ENCODE results near the gene GTF2A2. TPM values are rescaled to one million over a fixed set of nuclear protein-coding genes. Genes with fewer than 3 reads are reported as not detected.
"Not testable (repeated sequence)": the region's sequence is repeated elsewhere in the genome, so short reads cannot be mapped to it uniquely, and the experiment has no call there.

The GTF2A2 gene
- 128 TPM for polyA plus RNA-seq (2013, experiment 1 of 4)
- 127 TPM for polyA plus RNA-seq (2013, experiment 2 of 4)
- polyA plus RNA-seq (2013, experiment 3 of 4): 118 TPM
- polyA plus RNA-seq (2013, experiment 4 of 4): 113 TPM

- no peaks in the 10 kb centered on the region for H3K9me3 ChIP-seq (ENCODE audit: control insufficient read depth, low read length)
- H3K27me3 ChIP-seq (ENCODE audit: control insufficient read depth, insufficient read depth, low read length, poor library complexity, severe bottlenecking): no peaks in the 10 kb centered on the region
- peaks cover under 1% of the 10 kb centered on the region for H3K36me3 ChIP-seq (ENCODE audit: control insufficient read depth, insufficient read depth, low read length)
- H3K27ac ChIP-seq (ENCODE audit: insufficient read depth, low read depth, low read length, poor library complexity, severe bottlenecking): peak within 1 kb of the TSS; percentile 55
- peaks cover 7% of the 10 kb centered on the region for H3K4me1 ChIP-seq (ENCODE audit: control insufficient read depth, insufficient read depth, low read length)
- H3K4me3 ChIP-seq (ENCODE audit: insufficient read depth, low read depth, low read length): peak within 1 kb of the TSS; percentile 86
- WGBS, 2 experiments: 0% methylated on average over 59 of the region's 59 CpGs
Measured at GRCh38 chr15:59656897-59657634, at the start of gene GTF2A2. Gene GTF2A2, minus strand, starts transcription at chr15:59657515. Its CDS starts 5,238 bp downstream, at chr15:59652277.

GRCh38 chr15:59703979-59704796 lies 46.9 kb upstream of the GTF2A2 start:
- 81 to 85% methylated on average over 5 to 6 of the region's 6 CpGs for WGBS, 2 experiments
- Histone ChIP-seq H3K4me3 (ENCODE audit: insufficient read depth, low read depth, low read length) (no peak overlapping the region), H3K36me3 (ENCODE audit: control insufficient read depth, insufficient read depth, low read length) (no peaks in the 10 kb centered on the region), H3K9me3 (ENCODE audit: control insufficient read depth, low read length) (no peaks in the 10 kb centered on the region), H3K27ac (ENCODE audit: insufficient read depth, low read depth, low read length, poor library complexity, severe bottlenecking) (no peak overlapping the region), H3K27me3 (ENCODE audit: control insufficient read depth, insufficient read depth, low read length, poor library complexity, severe bottlenecking) (no peaks in the 10 kb centered on the region), H3K4me1 (ENCODE audit: control insufficient read depth, insufficient read depth, low read length) (no peaks in the 10 kb centered on the region)

- no peak overlapping the region for H3K27ac ChIP-seq (ENCODE audit: insufficient read depth, low read depth, low read length, poor library complexity, severe bottlenecking)
- H3K36me3 ChIP-seq (ENCODE audit: control insufficient read depth, insufficient read depth, low read length): no peaks in the 10 kb centered on the region
- H3K4me1 ChIP-seq (ENCODE audit: control insufficient read depth, insufficient read depth, low read length): no peaks in the 10 kb centered on the region
- H3K9me3 ChIP-seq (ENCODE audit: control insufficient read depth, low read length): no peaks in the 10 kb centered on the region
- H3K4me3 ChIP-seq (ENCODE audit: insufficient read depth, low read depth, low read length): no peak overlapping the region
- no peaks in the 10 kb centered on the region for H3K27me3 ChIP-seq (ENCODE audit: control insufficient read depth, insufficient read depth, low read length, poor library complexity, severe bottlenecking)
Measured at GRCh38 chr15:59702351-59702750, 45.0 kb upstream of the GTF2A2 start.

GRCh38 chr15:59701880-59702279 lies 44.6 kb upstream of the GTF2A2 start:
- H3K9me3 ChIP-seq (ENCODE audit: control insufficient read depth, low read length): no peaks in the 10 kb centered on the region
- no peak overlapping the region for H3K27ac ChIP-seq (ENCODE audit: insufficient read depth, low read depth, low read length, poor library complexity, severe bottlenecking)
- H3K27me3 ChIP-seq (ENCODE audit: control insufficient read depth, insufficient read depth, low read length, poor library complexity, severe bottlenecking): no peaks in the 10 kb centered on the region
- WGBS, 2 experiments: 89 to 90% methylated on average over 4 of the region's 4 CpGs
- no peaks in the 10 kb centered on the region for H3K36me3 ChIP-seq (ENCODE audit: control insufficient read depth, insufficient read depth, low read length)
- no peak overlapping the region for H3K4me3 ChIP-seq (ENCODE audit: insufficient read depth, low read depth, low read length)
- H3K4me1 ChIP-seq (ENCODE audit: control insufficient read depth, insufficient read depth, low read length): no peaks in the 10 kb centered on the region

- Histone ChIP-seq H3K36me3 (ENCODE audit: control insufficient read depth, insufficient read depth, low read length) (no peaks in the 10 kb centered on the region), H3K27me3 (ENCODE audit: control insufficient read depth, insufficient read depth, low read length, poor library complexity, severe bottlenecking) (no peaks in the 10 kb centered on the region), H3K27ac (ENCODE audit: insufficient read depth, low read depth, low read length, poor library complexity, severe bottlenecking) (no peak overlapping the region), H3K4me3 (ENCODE audit: insufficient read depth, low read depth, low read length) (no peak overlapping the region), H3K9me3 (ENCODE audit: control insufficient read depth, low read length) (no peaks in the 10 kb centered on the region), H3K4me1 (ENCODE audit: control insufficient read depth, insufficient read depth, low read length) (peaks cover 4% of the 10 kb centered on the region)
- WGBS, 2 experiments: 92 to 100% methylated on average over 1 of the region's 4 CpGs
Measured at GRCh38 chr15:59699810-59700431, 42.6 kb upstream of the GTF2A2 start.

- H3K36me3 ChIP-seq (ENCODE audit: control insufficient read depth, insufficient read depth, low read length); H3K4me3 ChIP-seq (ENCODE audit: insufficient read depth, low read depth, low read length); H3K4me1 ChIP-seq (ENCODE audit: control insufficient read depth, insufficient read depth, low read length); H3K9me3 ChIP-seq (ENCODE audit: control insufficient read depth, low read length); H3K27ac ChIP-seq (ENCODE audit: insufficient read depth, low read depth, low read length, poor library complexity, severe bottlenecking); H3K27me3 ChIP-seq (ENCODE audit: control insufficient read depth, insufficient read depth, low read length, poor library complexity, severe bottlenecking): not testable (repeated sequence)
- WGBS, 2 experiments: 92 to 94% methylated on average over 4 of the region's 4 CpGs
Measured at GRCh38 chr15:59698065-59698464, 40.8 kb upstream of the GTF2A2 start.

GRCh38 chr15:59696332-59696731 lies 39.0 kb upstream of the GTF2A2 start:
- Histone ChIP-seq H3K9me3 (ENCODE audit: control insufficient read depth, low read length) (no peaks in the 10 kb centered on the region), H3K27me3 (ENCODE audit: control insufficient read depth, insufficient read depth, low read length, poor library complexity, severe bottlenecking) (no peaks in the 10 kb centered on the region), H3K4me3 (ENCODE audit: insufficient read depth, low read depth, low read length) (no peak overlapping the region), H3K27ac (ENCODE audit: insufficient read depth, low read depth, low read length, poor library complexity, severe bottlenecking) (no peak overlapping the region), H3K4me1 (ENCODE audit: control insufficient read depth, insufficient read depth, low read length) (peaks cover 4% of the 10 kb centered on the region), H3K36me3 (ENCODE audit: control insufficient read depth, insufficient read depth, low read length) (no peaks in the 10 kb centered on the region)
- 79 to 82% methylated on average over 4 of the region's 4 CpGs for WGBS, 2 experiments

- H3K4me3 ChIP-seq (ENCODE audit: insufficient read depth, low read depth, low read length): no peak overlapping the region
- peaks cover 9% of the 10 kb centered on the region for H3K27me3 ChIP-seq (ENCODE audit: control insufficient read depth, insufficient read depth, low read length, poor library complexity, severe bottlenecking)
- peaks cover 7% of the 10 kb centered on the region for H3K4me1 ChIP-seq (ENCODE audit: control insufficient read depth, insufficient read depth, low read length)
- H3K9me3 ChIP-seq (ENCODE audit: control insufficient read depth, low read length): no peaks in the 10 kb centered on the region
- H3K36me3 ChIP-seq (ENCODE audit: control insufficient read depth, insufficient read depth, low read length): no peaks in the 10 kb centered on the region
- 96 to 100% methylated on average over 1 of the region's 1 CpG for WGBS, 2 experiments
- no peak overlapping the region for H3K27ac ChIP-seq (ENCODE audit: insufficient read depth, low read depth, low read length, poor library complexity, severe bottlenecking)
Measured at GRCh38 chr15:59694779-59695178, 37.5 kb upstream of the GTF2A2 start.

GRCh38 chr15:59691194-59691805 lies 34.0 kb upstream of the GTF2A2 start:
- peaks cover 12% of the 10 kb centered on the region for H3K4me1 ChIP-seq (ENCODE audit: control insufficient read depth, insufficient read depth, low read length)
- no peak overlapping the region for H3K27ac ChIP-seq (ENCODE audit: insufficient read depth, low read depth, low read length, poor library complexity, severe bottlenecking)
- WGBS, 2 experiments: no CpG with 5 or more reads among the region's 1 CpG
- no peaks in the 10 kb centered on the region for H3K9me3 ChIP-seq (ENCODE audit: control insufficient read depth, low read length)
- H3K27me3 ChIP-seq (ENCODE audit: control insufficient read depth, insufficient read depth, low read length, poor library complexity, severe bottlenecking): peaks cover 9% of the 10 kb centered on the region
- H3K4me3 ChIP-seq (ENCODE audit: insufficient read depth, low read depth, low read length): no peak overlapping the region
- H3K36me3 ChIP-seq (ENCODE audit: control insufficient read depth, insufficient read depth, low read length): no peaks in the 10 kb centered on the region
